Measurements from ENCODE around the gene ZBP1. TPM values are rescaled to one million over a fixed set of nuclear protein-coding genes. Genes with fewer than 3 reads are reported as not detected.
"Not testable (repeated sequence)": the region's sequence is repeated elsewhere in the genome, so short reads cannot be mapped to it uniquely, and the experiment has no call there.

The ZBP1 gene
- total RNA-seq, 1 experiment from 2014 or later: not detected

GRCh38 chr20:57633945-57634491 lies 13.8 kb upstream of the ZBP1 start:
- H3K27ac ChIP-seq (ENCODE audit: low read length): no peak overlapping the region
- H4K20me1 ChIP-seq (ENCODE audit: low read length): no peaks in the 10 kb centered on the region
- no peaks in the 10 kb centered on the region for H3K36me3 ChIP-seq (ENCODE audit: low read depth, low read length)
- POLR2A ChIA-PET (ENCODE audit: unreplicated experiment): no interaction called here
- H3F3A ChIP-seq (ENCODE audit: low read length, unreplicated experiment): no peaks in the 10 kb centered on the region
- H3K4me3 ChIP-seq (ENCODE audit: low read length): no peak overlapping the region
- no peak for DNase-seq
- H3K9me3 ChIP-seq (ENCODE audit: low read length): no peaks in the 10 kb centered on the region
- no peaks in the 10 kb centered on the region for H3K27me3 ChIP-seq (ENCODE audit: low read length)
- intact Hi-C loops (cut with micrococcal nuclease): no loop called here
- H3K4me2 ChIP-seq (ENCODE audit: low read length): no peak overlapping the region
- H3K9me2 ChIP-seq (replicated peaks; ENCODE audit: low read length): no peaks in the 10 kb centered on the region
- peaks cover 3% of the 10 kb centered on the region for H3K4me1 ChIP-seq (ENCODE audit: insufficient read depth, low read length)
- no peak for ATAC-seq
- TF ChIP-seq EZH2phosphoT487 (IDR thresholded peaks at IDR 0.05; ENCODE audit: borderline replicate concordance, low read length): no peak
- TF ChIP-seq EZH2 (IDR thresholded peaks at IDR 0.05; ENCODE audit: low read length, unreplicated experiment): no peak
- no peak for TF ChIP-seq CTCF (conservative IDR thresholded peaks at IDR 0.05; ENCODE audit: low read depth, low read length)
- no TSS peak for BruUV-seq (replicated peaks)
- H3K79me2 ChIP-seq (ENCODE audit: low read length): no peaks in the 10 kb centered on the region
- no peak overlapping the region for H3K9ac ChIP-seq (ENCODE audit: low read length)
- CTCF ChIA-PET: no interaction called here
- H2AFZ ChIP-seq (ENCODE audit: low read length): no peak overlapping the region

- Histone ChIP-seq H3K4me1 (ENCODE audit: insufficient read depth, low read length) (peaks cover 10% of the 10 kb centered on the region), H3F3A (ENCODE audit: low read length, unreplicated experiment) (no peaks in the 10 kb centered on the region), H3K79me2 (ENCODE audit: low read length) (no peaks in the 10 kb centered on the region), H3K9me3 (ENCODE audit: low read length) (no peaks in the 10 kb centered on the region), H3K27ac (ENCODE audit: low read length) (no peak overlapping the region), H3K27me3 (ENCODE audit: low read length) (no peaks in the 10 kb centered on the region), H4K20me1 (ENCODE audit: low read length) (no peaks in the 10 kb centered on the region), H3K9ac (ENCODE audit: low read length) (no peak overlapping the region), H3K36me3 (ENCODE audit: low read depth, low read length) (no peaks in the 10 kb centered on the region), H2AFZ (ENCODE audit: low read length) (no peak overlapping the region), H3K4me3 (ENCODE audit: low read length) (no peak overlapping the region), H3K4me2 (ENCODE audit: low read length) (no peak overlapping the region), H3K9me2 (replicated peaks; ENCODE audit: low read length) (no peaks in the 10 kb centered on the region)
- BruUV-seq (replicated peaks): no TSS peak
- CTCF ChIA-PET: no interaction called here
- ATAC-seq (no peak), DNase-seq (no peak)
- TF ChIP-seq EZH2 (IDR thresholded peaks at IDR 0.05; ENCODE audit: low read length, unreplicated experiment): no peak
- no peak for TF ChIP-seq CTCF (conservative IDR thresholded peaks at IDR 0.05; ENCODE audit: low read depth, low read length)
- no peak for TF ChIP-seq EZH2phosphoT487 (IDR thresholded peaks at IDR 0.05; ENCODE audit: borderline replicate concordance, low read length)
- POLR2A ChIA-PET (ENCODE audit: unreplicated experiment): no interaction called here
- intact Hi-C loops (cut with micrococcal nuclease): no loop called here
These were observed 12.1 kb upstream of the ZBP1 start for GRCh38 chr20:57632286-57632685.

GRCh38 chr20:57630061-57630460 lies 9.8 kb upstream of the ZBP1 start:
- H3K4me3 ChIP-seq (ENCODE audit: low read length): no peak overlapping the region
- H3F3A ChIP-seq (ENCODE audit: low read length, unreplicated experiment): no peaks in the 10 kb centered on the region
- no peaks in the 10 kb centered on the region for H3K27me3 ChIP-seq (ENCODE audit: low read length)
- TF ChIP-seq EZH2phosphoT487 (IDR thresholded peaks at IDR 0.05; ENCODE audit: borderline replicate concordance, low read length) (no peak), EZH2 (IDR thresholded peaks at IDR 0.05; ENCODE audit: low read length, unreplicated experiment) (no peak), CTCF (conservative IDR thresholded peaks at IDR 0.05; ENCODE audit: low read depth, low read length) (no peak)
- CTCF ChIA-PET: no interaction called here
- ATAC-seq: no peak
- POLR2A ChIA-PET (ENCODE audit: unreplicated experiment): no interaction called here
- H3K4me2 ChIP-seq (ENCODE audit: low read length): no peak overlapping the region
- H4K20me1 ChIP-seq (ENCODE audit: low read length): no peaks in the 10 kb centered on the region
- no peaks in the 10 kb centered on the region for H3K9me2 ChIP-seq (replicated peaks; ENCODE audit: low read length)
- no peaks in the 10 kb centered on the region for H3K79me2 ChIP-seq (ENCODE audit: low read length)
- H3K9ac ChIP-seq (ENCODE audit: low read length): no peak overlapping the region
- BruUV-seq (replicated peaks): no TSS peak
- no peak for DNase-seq
- H2AFZ ChIP-seq (ENCODE audit: low read length): no peak overlapping the region
- peaks cover 10% of the 10 kb centered on the region for H3K4me1 ChIP-seq (ENCODE audit: insufficient read depth, low read length)
- H3K27ac ChIP-seq (ENCODE audit: low read length): no peak overlapping the region
- no peaks in the 10 kb centered on the region for H3K36me3 ChIP-seq (ENCODE audit: low read depth, low read length)
- H3K9me3 ChIP-seq (ENCODE audit: low read length): no peaks in the 10 kb centered on the region
- intact Hi-C loops (cut with micrococcal nuclease): no loop called here

- H3F3A ChIP-seq (ENCODE audit: low read length, unreplicated experiment); H2AFZ ChIP-seq (ENCODE audit: low read length); H3K4me1 ChIP-seq (ENCODE audit: insufficient read depth, low read length); DNase-seq; H3K27me3 ChIP-seq (ENCODE audit: low read length); POLR2A ChIA-PET (ENCODE audit: unreplicated experiment); H3K9me2 ChIP-seq (replicated peaks; ENCODE audit: low read length); ATAC-seq; H3K36me3 ChIP-seq (ENCODE audit: low read depth, low read length); H3K9me3 ChIP-seq (ENCODE audit: low read length); H3K4me3 ChIP-seq (ENCODE audit: low read length); H3K9ac ChIP-seq (ENCODE audit: low read length); CTCF ChIA-PET; H4K20me1 ChIP-seq (ENCODE audit: low read length); H3K79me2 ChIP-seq (ENCODE audit: low read length); BruUV-seq (replicated peaks); H3K27ac ChIP-seq (ENCODE audit: low read length); H3K4me2 ChIP-seq (ENCODE audit: low read length): not testable (repeated sequence)
- intact Hi-C loops (cut with micrococcal nuclease): loop anchor here (10.0 kb wide), 1 partner anchor 455 kb away; no protein-coding TSS in a partner anchor
These were observed 9.3 kb upstream of the ZBP1 start for GRCh38 chr20:57629491-57629901.
